ENCODE results near the gene GGACT. TPM values are rescaled to one million over a fixed set of nuclear protein-coding genes. Genes with fewer than 3 reads are reported as not detected.

Gene GGACT
- total RNA-seq, 1 donor, result 1.5 TPM

DNA sequence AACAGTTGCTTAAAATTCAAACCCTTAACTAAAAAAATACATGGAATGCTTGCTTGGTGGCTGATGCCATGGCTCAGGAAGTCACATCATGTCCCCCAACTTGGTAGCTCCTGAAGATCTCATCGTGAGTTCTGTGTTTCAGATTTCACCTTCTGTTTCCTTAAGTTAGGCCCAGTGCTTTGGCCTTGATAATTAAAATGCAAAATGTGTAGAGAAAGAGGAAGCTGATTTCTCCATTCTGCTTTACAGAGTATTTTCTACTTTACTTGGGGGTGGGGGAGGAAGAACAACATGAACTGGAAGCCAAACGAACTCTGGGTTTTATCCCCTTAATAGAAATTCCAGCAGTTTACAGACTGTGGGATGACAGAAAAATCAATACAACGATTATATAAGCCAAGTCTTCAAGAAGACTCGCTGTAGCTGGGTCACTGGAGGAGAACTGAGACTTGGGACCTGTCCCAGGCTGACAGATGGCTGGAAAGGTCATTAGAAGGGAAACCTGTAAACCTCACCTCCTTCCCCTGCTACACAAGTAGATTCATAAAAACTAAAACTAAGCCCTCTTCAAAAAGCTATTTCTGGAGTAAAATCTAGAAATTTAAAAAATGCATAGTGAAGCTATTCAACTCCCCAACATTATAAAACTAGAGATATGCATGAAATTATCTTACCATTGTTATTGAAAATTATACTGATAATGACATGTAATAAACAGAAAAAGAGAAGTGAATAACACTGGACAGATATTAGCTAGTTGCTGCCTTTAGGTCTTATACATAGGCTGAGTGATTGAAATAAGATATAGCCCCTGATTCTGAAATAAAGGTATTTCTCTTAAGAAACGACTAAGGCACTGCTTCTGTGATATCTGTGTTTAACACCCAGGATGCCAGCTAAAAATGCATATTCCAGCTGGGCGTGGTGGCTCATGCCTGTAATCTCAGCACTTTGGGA is 22.1 kb upstream of the GGACT start:
- H3K4me1 ChIP-seq (ENCODE audit: insufficient read depth, low read length), result peaks cover 52% of the 10 kb centered on the region
- no peaks in the 10 kb centered on the region for H3K27me3 ChIP-seq (ENCODE audit: insufficient read depth, low read length)
- H3K9me3 ChIP-seq (ENCODE audit: low read depth, low read length), result no peaks in the 10 kb centered on the region
- no peak overlapping the region for H3K4me3 ChIP-seq (ENCODE audit: low read length)

DNA sequence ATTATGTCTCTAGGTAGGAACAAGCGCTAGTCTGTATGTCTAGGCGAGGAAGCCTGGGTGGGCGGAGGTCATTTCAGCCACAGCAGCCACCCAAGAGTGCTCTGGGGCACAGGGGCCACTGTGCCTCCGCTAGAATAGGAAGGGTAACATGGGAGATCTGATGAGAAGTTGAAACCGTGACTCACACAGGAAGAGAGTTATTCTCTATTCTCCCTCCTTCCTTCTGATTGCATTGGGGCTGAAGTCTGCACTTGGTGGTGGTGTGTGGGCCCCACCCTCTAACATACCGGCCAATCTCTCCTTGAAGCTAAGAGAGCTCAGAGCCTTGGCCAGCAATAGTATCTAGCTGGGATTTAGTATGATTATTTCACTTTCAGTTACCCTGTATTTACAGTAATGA is 20.3 kb upstream of the GGACT start:
- H3K9me3 ChIP-seq (ENCODE audit: low read depth, low read length), result no peaks in the 10 kb centered on the region
- peaks cover 62% of the 10 kb centered on the region for H3K4me1 ChIP-seq (ENCODE audit: insufficient read depth, low read length)
- H3K4me3 ChIP-seq (ENCODE audit: low read length), result no peak overlapping the region
- no peaks in the 10 kb centered on the region for H3K27me3 ChIP-seq (ENCODE audit: insufficient read depth, low read length)

DNA sequence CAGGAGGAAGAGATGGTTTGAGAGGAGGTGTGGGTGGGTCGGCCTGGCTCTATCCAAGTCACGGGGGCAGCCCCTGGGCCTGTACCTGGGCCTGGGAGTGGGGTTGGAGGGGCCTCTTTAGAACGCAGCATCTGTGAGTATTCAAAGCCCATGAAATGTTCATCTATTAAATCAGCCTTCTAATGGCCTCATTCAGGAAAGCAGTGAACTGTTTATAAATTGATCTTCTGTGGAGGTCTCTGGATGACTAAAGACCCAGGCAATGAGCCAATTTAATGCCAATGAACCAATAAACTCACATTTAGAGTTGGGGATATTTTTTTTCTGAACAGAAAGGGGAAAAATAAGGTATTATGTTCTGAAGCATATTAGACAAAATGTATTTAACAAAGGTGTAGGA is 19.9 kb upstream of the GGACT start:
- H3K4me1 ChIP-seq (ENCODE audit: insufficient read depth, low read length), result peaks cover 63% of the 10 kb centered on the region
- no peaks in the 10 kb centered on the region for H3K9me3 ChIP-seq (ENCODE audit: low read depth, low read length)
- no peaks in the 10 kb centered on the region for H3K27me3 ChIP-seq (ENCODE audit: insufficient read depth, low read length)
- no peak overlapping the region for H3K4me3 ChIP-seq (ENCODE audit: low read length)

GRCh38 chr13:100604918-100605710 is 16.5 kb upstream of the GGACT start:
- peaks cover 44% of the 10 kb centered on the region for H3K4me1 ChIP-seq (ENCODE audit: insufficient read depth, low read length)
- H3K27me3 ChIP-seq (ENCODE audit: insufficient read depth, low read length), result no peaks in the 10 kb centered on the region
- H3K9me3 ChIP-seq (ENCODE audit: low read depth, low read length), result no peaks in the 10 kb centered on the region
- H3K4me3 ChIP-seq (ENCODE audit: low read length), result no peak overlapping the region

GRCh38 chr13:100602493-100603111 is 14.0 kb upstream of the GGACT start:
- no peaks in the 10 kb centered on the region for H3K27me3 ChIP-seq (ENCODE audit: insufficient read depth, low read length)
- peaks cover 22% of the 10 kb centered on the region for H3K4me1 ChIP-seq (ENCODE audit: insufficient read depth, low read length)
- no peaks in the 10 kb centered on the region for H3K9me3 ChIP-seq (ENCODE audit: low read depth, low read length)
- no peak overlapping the region for H3K4me3 ChIP-seq (ENCODE audit: low read length)

- no peaks in the 10 kb centered on the region for H3K27me3 ChIP-seq (ENCODE audit: insufficient read depth, low read length)
- H3K4me1 ChIP-seq (ENCODE audit: insufficient read depth, low read length), result peaks cover 19% of the 10 kb centered on the region
- no peak overlapping the region for H3K4me3 ChIP-seq (ENCODE audit: low read length)
- H3K9me3 ChIP-seq (ENCODE audit: low read depth, low read length), result no peaks in the 10 kb centered on the region
Measured at GRCh38 chr13:100601716-100602115, 13.1 kb upstream of the GGACT start.

- no peaks in the 10 kb centered on the region for H3K9me3 ChIP-seq (ENCODE audit: low read depth, low read length)
- H3K4me1 ChIP-seq (ENCODE audit: insufficient read depth, low read length), result peaks cover 13% of the 10 kb centered on the region
- no peak overlapping the region for H3K4me3 ChIP-seq (ENCODE audit: low read length)
- H3K27me3 ChIP-seq (ENCODE audit: insufficient read depth, low read length), result no peaks in the 10 kb centered on the region
Measured at GRCh38 chr13:100600915-100601314, 12.3 kb upstream of the GGACT start.

- Histone ChIP-seq H3K9me3 (ENCODE audit: low read depth, low read length) (no peaks in the 10 kb centered on the region), H3K4me1 (ENCODE audit: insufficient read depth, low read length) (peaks cover 8% of the 10 kb centered on the region), H3K27me3 (ENCODE audit: insufficient read depth, low read length) (no peaks in the 10 kb centered on the region), H3K4me3 (ENCODE audit: low read length) (no peak overlapping the region)
Measured at GRCh38 chr13:100600461-100600860, 11.9 kb upstream of the GGACT start.

DNA sequence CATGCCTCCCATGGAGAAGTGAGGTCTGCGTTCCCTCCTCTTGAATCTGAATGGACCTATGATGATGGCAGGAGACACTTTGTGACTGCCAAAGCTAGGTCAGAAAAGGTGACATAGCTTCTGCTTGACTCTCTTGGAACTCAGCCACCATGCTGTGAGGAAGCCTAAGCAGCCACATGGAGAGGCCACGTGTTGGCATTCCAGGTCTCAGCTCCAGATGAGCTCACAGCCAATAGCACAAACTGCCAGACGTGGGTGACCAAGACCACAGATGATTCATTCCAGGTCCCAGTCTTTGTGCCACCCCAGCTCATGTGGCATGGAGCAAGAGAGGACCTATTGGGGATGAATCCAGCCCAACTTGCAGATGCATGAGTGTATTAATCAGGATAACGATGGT is 8.7 kb upstream of the GGACT start:
- no peaks in the 10 kb centered on the region for H3K4me1 ChIP-seq (ENCODE audit: insufficient read depth, low read length)
- no peaks in the 10 kb centered on the region for H3K9me3 ChIP-seq (ENCODE audit: low read depth, low read length)
- no peaks in the 10 kb centered on the region for H3K27me3 ChIP-seq (ENCODE audit: insufficient read depth, low read length)
- no peak overlapping the region for H3K4me3 ChIP-seq (ENCODE audit: low read length)

DNA sequence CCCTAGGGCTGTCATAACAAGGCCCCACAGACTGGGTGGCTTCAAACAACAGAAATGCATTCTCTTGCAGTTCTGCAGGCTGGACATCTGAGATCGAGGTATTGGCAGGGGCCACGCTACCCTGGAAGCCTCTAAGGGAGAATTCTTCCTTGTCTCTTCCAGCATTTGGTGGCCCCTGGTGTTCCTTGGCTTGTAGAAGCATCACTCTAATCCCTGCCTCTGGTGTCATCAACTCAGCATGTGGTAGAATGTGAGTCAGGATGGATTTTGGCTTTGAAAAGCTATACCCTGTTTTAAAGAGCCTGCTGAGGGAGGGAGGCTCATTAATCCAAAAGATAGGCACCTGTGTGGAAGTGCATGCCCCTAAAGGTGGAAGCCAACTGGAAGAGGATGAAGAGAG is 7.9 kb upstream of the GGACT start:
- H3K9me3 ChIP-seq (ENCODE audit: low read depth, low read length), result no peaks in the 10 kb centered on the region
- H3K4me1 ChIP-seq (ENCODE audit: insufficient read depth, low read length), result no peaks in the 10 kb centered on the region
- no peaks in the 10 kb centered on the region for H3K27me3 ChIP-seq (ENCODE audit: insufficient read depth, low read length)
- no peak overlapping the region for H3K4me3 ChIP-seq (ENCODE audit: low read length)

DNA sequence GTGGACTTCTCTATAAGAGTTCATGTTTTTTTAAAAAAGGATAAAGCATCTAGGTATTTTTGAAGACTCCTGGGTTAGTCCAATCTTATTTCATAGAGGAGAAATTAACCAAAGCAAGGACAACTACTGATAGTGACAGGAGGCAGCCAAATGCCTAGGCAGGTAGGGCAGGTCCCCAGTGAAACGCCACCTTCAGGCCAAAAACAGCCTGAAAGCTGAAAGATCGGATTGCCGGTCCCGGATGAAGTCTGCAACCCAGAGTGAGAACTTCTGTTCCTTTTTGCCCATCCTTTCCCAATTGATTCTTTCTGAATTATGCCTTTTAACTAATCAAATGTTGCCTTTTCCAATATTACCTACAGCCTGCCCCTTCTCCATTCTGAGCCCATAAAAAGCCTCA is 6.1 kb upstream of the GGACT start:
- H3K9me3 ChIP-seq (ENCODE audit: low read depth, low read length), result no peaks in the 10 kb centered on the region
- H3K4me3 ChIP-seq (ENCODE audit: low read length), result no peak overlapping the region
- H3K4me1 ChIP-seq (ENCODE audit: insufficient read depth, low read length), result no peaks in the 10 kb centered on the region
- no peaks in the 10 kb centered on the region for H3K27me3 ChIP-seq (ENCODE audit: insufficient read depth, low read length)

- no peaks in the 10 kb centered on the region for H3K27me3 ChIP-seq (ENCODE audit: insufficient read depth, low read length)
- peaks cover under 1% of the 10 kb centered on the region for H3K4me1 ChIP-seq (ENCODE audit: insufficient read depth, low read length)
- no peak overlapping the region for H3K4me3 ChIP-seq (ENCODE audit: low read length)
- H3K9me3 ChIP-seq (ENCODE audit: low read depth, low read length), result no peaks in the 10 kb centered on the region
Measured at GRCh38 chr13:100594255-100594654, 5.7 kb upstream of the GGACT start.

- H3K4me1 ChIP-seq (ENCODE audit: insufficient read depth, low read length), result peaks cover 22% of the 10 kb centered on the region
- H3K9me3 ChIP-seq (ENCODE audit: low read depth, low read length), result no peaks in the 10 kb centered on the region
- H3K27me3 ChIP-seq (ENCODE audit: insufficient read depth, low read length), result no peaks in the 10 kb centered on the region
- H3K4me3 ChIP-seq (ENCODE audit: low read length), result peak overlapping the region; percentile 65
Measured at GRCh38 chr13:100589178-100589725, 663 bp upstream of the GGACT start.

GRCh38 chr13:100584896-100585295 is 3.7 kb downstream of the GGACT start:
- Histone ChIP-seq H3K27me3 (ENCODE audit: insufficient read depth, low read length) (no peaks in the 10 kb centered on the region), H3K9me3 (ENCODE audit: low read depth, low read length) (no peaks in the 10 kb centered on the region), H3K4me1 (ENCODE audit: insufficient read depth, low read length) (peaks cover 27% of the 10 kb centered on the region), H3K4me3 (ENCODE audit: low read length) (no peak overlapping the region)

GRCh38 chr13:100581504-100581903 is 7.1 kb downstream of the GGACT start:
- Histone ChIP-seq H3K27me3 (ENCODE audit: insufficient read depth, low read length) (no peaks in the 10 kb centered on the region), H3K9me3 (ENCODE audit: low read depth, low read length) (no peaks in the 10 kb centered on the region), H3K4me3 (ENCODE audit: low read length) (no peak overlapping the region), H3K4me1 (ENCODE audit: insufficient read depth, low read length) (peaks cover 9% of the 10 kb centered on the region)
